ENCODE data around the gene UMAD1.

The UMAD1 gene

DNA sequence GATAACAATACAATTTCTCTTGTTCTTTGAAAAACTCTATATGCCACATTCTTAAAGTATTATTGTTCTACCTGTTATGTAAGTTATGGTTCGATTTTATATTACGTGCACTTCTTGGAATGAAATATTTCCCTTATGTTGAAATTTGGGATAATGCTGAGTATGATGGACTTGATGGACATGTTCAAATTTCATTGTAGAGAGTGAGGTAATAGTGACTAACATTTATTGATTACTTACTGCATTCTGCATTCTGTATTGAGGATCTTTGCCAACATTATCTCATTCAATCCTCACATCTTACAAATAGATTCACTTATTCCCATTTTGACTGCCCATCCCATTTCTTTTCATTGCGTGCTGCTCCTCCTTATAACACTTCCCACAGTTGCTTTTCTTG is 208.3 kb downstream of the UMAD1 start:
- Histone ChIP-seq H3K9me2 (replicated peaks; ENCODE audit: insufficient read depth, low read length) (no peaks in the 10 kb centered on the region; the same call in 1 of the 2 replicates), H3K36me3 (replicated peaks; ENCODE audit: insufficient read depth, low read length) (no peaks in the 10 kb centered on the region), H3K27me3 (replicated peaks; ENCODE audit: insufficient read depth, low read length) (no peaks in the 10 kb centered on the region), H3K9ac (ENCODE audit: low read length) (no peak overlapping the region), H3K9me3 (replicated peaks; ENCODE audit: insufficient read depth, low read length) (no peaks in the 10 kb centered on the region), H3K27ac (ENCODE audit: low read length) (no peak overlapping the region), H4K20me1 (ENCODE audit: insufficient read depth, low read length) (no peaks in the 10 kb centered on the region), H3K4me3 (ENCODE audit: low read length) (no peak overlapping the region), H3K4me2 (ENCODE audit: low read depth, low read length) (no peak overlapping the region), H3K79me2 (ENCODE audit: low read length) (no peaks in the 10 kb centered on the region), H2AFZ (ENCODE audit: low read length) (no peak overlapping the region), H3F3A (ENCODE audit: insufficient read depth, low read length) (peaks cover 6% of the 10 kb centered on the region), H3K4me1 (ENCODE audit: low read length) (peaks cover 23% of the 10 kb centered on the region)
- TF ChIP-seq EZH2phosphoT487 (IDR thresholded peaks at IDR 0.05; ENCODE audit: low read length): no peak
- TF ChIP-seq EZH2 (optimal IDR thresholded peaks at IDR 0.05; ENCODE audit: low read depth, low read length): no peak
- TF ChIP-seq, protein P1, sequence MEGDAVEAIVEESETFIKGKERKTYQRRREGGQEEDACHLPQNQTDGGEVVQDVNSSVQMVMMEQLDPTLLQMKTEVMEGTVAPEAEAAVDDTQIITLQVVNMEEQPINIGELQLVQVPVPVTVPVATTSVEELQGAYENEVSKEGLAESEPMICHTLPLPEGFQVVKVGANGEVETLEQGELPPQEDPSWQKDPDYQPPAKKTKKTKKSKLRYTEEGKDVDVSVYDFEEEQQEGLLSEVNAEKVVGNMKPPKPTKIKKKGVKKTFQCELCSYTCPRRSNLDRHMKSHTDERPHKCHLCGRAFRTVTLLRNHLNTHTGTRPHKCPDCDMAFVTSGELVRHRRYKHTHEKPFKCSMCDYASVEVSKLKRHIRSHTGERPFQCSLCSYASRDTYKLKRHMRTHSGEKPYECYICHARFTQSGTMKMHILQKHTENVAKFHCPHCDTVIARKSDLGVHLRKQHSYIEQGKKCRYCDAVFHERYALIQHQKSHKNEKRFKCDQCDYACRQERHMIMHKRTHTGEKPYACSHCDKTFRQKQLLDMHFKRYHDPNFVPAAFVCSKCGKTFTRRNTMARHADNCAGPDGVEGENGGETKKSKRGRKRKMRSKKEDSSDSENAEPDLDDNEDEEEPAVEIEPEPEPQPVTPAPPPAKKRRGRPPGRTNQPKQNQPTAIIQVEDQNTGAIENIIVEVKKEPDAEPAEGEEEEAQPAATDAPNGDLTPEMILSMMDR (IDR thresholded peaks at IDR 0.05; ENCODE audit: low read length): no peak
- no peak for DNase-seq

DNA sequence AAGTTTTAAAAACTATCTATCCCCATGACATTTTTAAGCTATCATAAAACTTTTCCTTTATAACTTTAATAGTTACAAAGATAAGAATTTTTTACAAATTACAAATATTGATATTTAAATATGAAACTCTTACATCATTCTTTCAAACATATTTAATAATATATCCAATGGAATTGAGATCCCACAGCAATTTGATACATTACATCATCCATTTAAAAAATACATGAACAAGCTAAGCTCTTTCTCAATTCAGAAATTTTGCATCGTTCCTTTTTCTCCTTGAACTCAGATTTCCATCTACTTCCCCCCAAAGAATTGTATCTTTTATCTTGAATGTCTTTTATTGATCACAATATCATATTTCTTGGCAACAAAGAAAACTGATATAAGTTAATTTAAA is 209.6 kb downstream of the UMAD1 start:
- H2AFZ ChIP-seq (ENCODE audit: low read length): no peak overlapping the region
- TF ChIP-seq EZH2phosphoT487 (IDR thresholded peaks at IDR 0.05; ENCODE audit: low read length) (no peak), EZH2 (optimal IDR thresholded peaks at IDR 0.05; ENCODE audit: low read depth, low read length) (no peak)
- TF ChIP-seq, protein P1 (IDR thresholded peaks at IDR 0.05; ENCODE audit: low read length): no peak
- H3K27ac ChIP-seq (ENCODE audit: low read length): no peak overlapping the region
- no peaks in the 10 kb centered on the region for H3K27me3 ChIP-seq (replicated peaks; ENCODE audit: insufficient read depth, low read length)
- peaks cover 23% of the 10 kb centered on the region for H3K4me1 ChIP-seq (ENCODE audit: low read length)
- no peaks in the 10 kb centered on the region for H3K79me2 ChIP-seq (ENCODE audit: low read length)
- no peak overlapping the region for H3K9ac ChIP-seq (ENCODE audit: low read length)
- H4K20me1 ChIP-seq (ENCODE audit: insufficient read depth, low read length): no peaks in the 10 kb centered on the region
- H3K4me2 ChIP-seq (ENCODE audit: low read depth, low read length): no peak overlapping the region
- H3F3A ChIP-seq (ENCODE audit: insufficient read depth, low read length): peaks cover 6% of the 10 kb centered on the region
- H3K36me3 ChIP-seq (replicated peaks; ENCODE audit: insufficient read depth, low read length): no peaks in the 10 kb centered on the region
- DNase-seq: no peak
- H3K4me3 ChIP-seq (ENCODE audit: low read length): no peak overlapping the region
- H3K9me2 ChIP-seq (replicated peaks; ENCODE audit: insufficient read depth, low read length): no peaks in the 10 kb centered on the region
- no peaks in the 10 kb centered on the region for H3K9me3 ChIP-seq (replicated peaks; ENCODE audit: insufficient read depth, low read length)

DNA sequence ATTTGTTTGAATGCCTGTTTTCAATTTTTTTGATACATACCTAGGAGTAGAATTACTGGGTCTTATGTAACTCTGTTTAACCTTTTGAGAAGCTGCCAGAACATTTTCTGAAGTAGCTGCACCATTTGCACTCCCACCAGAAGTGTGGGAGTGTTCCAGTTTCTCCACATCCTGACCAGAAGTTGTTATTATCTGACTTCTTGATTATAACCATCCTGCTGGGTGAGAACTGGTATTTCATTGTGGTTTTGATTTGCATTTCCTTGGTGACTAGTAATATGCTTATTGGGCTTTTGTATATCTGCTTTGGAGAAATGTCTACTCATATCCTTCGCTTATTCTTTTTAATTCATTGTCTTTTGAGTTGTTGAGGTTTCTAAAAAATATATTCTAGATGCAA is 210.8 kb downstream of the UMAD1 start:
- Histone ChIP-seq H3F3A (ENCODE audit: insufficient read depth, low read length) (peaks cover 6% of the 10 kb centered on the region), H3K27ac (ENCODE audit: low read length) (no peak overlapping the region), H3K4me1 (ENCODE audit: low read length) (peaks cover 25% of the 10 kb centered on the region), H3K9me2 (replicated peaks; ENCODE audit: insufficient read depth, low read length) (no peaks in the 10 kb centered on the region), H3K9me3 (replicated peaks; ENCODE audit: insufficient read depth, low read length) (no peaks in the 10 kb centered on the region), H3K27me3 (replicated peaks; ENCODE audit: insufficient read depth, low read length) (no peaks in the 10 kb centered on the region), H3K4me2 (ENCODE audit: low read depth, low read length) (no peak overlapping the region), H3K9ac (ENCODE audit: low read length) (no peak overlapping the region), H3K79me2 (ENCODE audit: low read length) (no peaks in the 10 kb centered on the region), H2AFZ (ENCODE audit: low read length) (no peak overlapping the region), H3K4me3 (ENCODE audit: low read length) (no peak overlapping the region), H4K20me1 (ENCODE audit: insufficient read depth, low read length) (no peaks in the 10 kb centered on the region), H3K36me3 (replicated peaks; ENCODE audit: insufficient read depth, low read length) (0 out of 2 replicates have a peak, but pooled peaks cover under 1% of the 10 kb centered on the region)
- TF ChIP-seq, protein P1 (IDR thresholded peaks at IDR 0.05; ENCODE audit: low read length): no peak
- TF ChIP-seq EZH2 (optimal IDR thresholded peaks at IDR 0.05; ENCODE audit: low read depth, low read length): no peak
- DNase-seq: no peak

Data from MM.1S (cell line).